Measurements from ENCODE around the gene ST8SIA1.

GRCh38 chr12:22313286-22313962, 21.1 kb downstream of the ST8SIA1 start:
- no peak for TF ChIP-seq CTCF (IDR thresholded peaks at IDR 0.05)
- TF ChIP-seq POLR2A (IDR thresholded peaks at IDR 0.05): no peak
- TF ChIP-seq EP300 (IDR thresholded peaks at IDR 0.05): no peak

Data from ovary (tissue), 3 donors.